C4-2B (cell line): Measurements from ENCODE around the gene FAM163B.

ENCODE experiments used
- H3K27ac ChIP-seq: fragments of 450-650 bp; 2 replicates; pipeline ENCODE4 v1.5.1; 2017
- CTCF ChIP-seq: fragments of 450-650 bp; conservative IDR thresholded peaks from 2 replicates; pipeline ENCODE4 v1.5.1; 2017; ENCODE audit warnings: mild to moderate bottlenecking
- ZFX ChIP-seq: fragments of 450-650 bp; IDR thresholded peaks from 2 replicates; pipeline ENCODE4 v1.6.1; 2017

The FAM163B gene

DNA sequence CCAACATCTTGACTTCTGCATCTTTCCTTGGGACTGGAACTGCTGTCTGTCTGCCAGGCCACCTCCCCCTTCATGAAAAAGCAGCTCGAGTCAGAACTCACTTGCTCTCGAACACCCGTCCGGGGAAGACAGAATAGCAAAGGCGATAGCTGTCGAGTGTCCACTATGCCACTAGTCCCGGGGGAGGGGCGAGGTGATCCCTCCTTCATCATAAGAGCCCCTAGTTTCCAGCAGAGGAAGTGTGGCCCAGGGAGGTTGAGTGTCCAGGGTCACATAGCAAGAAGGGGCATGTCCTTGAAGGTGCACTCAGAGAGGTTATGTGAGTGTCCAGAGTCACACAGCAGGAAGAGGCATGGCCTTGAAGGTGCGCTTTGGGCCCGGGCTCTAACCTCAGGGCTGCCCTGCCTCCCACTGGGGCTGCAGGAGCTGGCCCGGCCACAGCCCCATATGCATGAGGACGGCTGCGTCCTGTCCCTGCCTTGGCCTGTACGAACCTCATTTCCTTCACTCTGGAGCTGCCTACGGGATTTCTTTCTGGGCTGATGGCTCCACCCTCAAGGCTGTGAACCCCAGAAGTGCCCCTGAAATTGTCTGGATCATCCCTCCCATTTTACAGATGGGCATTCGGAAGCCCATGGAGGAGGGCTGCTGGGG is 33.6 kb upstream of the FAM163B start:
- no peak overlapping the region for H3K27ac ChIP-seq
- TF ChIP-seq ZFX (no peak), CTCF (no peak)

GRCh38 chr9:133641861-133642595 is 32.8 kb upstream of the FAM163B start:
- H3K27ac ChIP-seq: no peak overlapping the region
- TF ChIP-seq CTCF: no peak
- no peak for TF ChIP-seq ZFX

- no peak overlapping the region for H3K27ac ChIP-seq
- no peak for TF ChIP-seq ZFX
- no peak for TF ChIP-seq CTCF
Observed at GRCh38 chr9:133641396-133641655, 32.1 kb upstream of the FAM163B start.

- no peak for TF ChIP-seq CTCF
- no peak for TF ChIP-seq ZFX
- no peak overlapping the region for H3K27ac ChIP-seq
Observed at GRCh38 chr9:133640580-133641395, 31.6 kb upstream of the FAM163B start.

- TF ChIP-seq ZFX (no peak), CTCF (no peak)
- no peak overlapping the region for H3K27ac ChIP-seq
Observed at GRCh38 chr9:133640160-133640559, 31.0 kb upstream of the FAM163B start.

GRCh38 chr9:133639613-133640012 is 30.4 kb upstream of the FAM163B start:
- H3K27ac ChIP-seq: no peak overlapping the region
- TF ChIP-seq CTCF (no peak), ZFX (no peak)

- no peak overlapping the region for H3K27ac ChIP-seq
- no peak for TF ChIP-seq CTCF
- TF ChIP-seq ZFX: no peak
Observed at GRCh38 chr9:133638711-133639110, 29.5 kb upstream of the FAM163B start.
